SK-N-SH treated with all-trans-retinoic acid at 6 μM for 48 hours (cell line): Measurements from ENCODE around the gene ZNF773.
"Not testable (repeated sequence)": the region's sequence is repeated elsewhere in the genome, so short reads cannot be mapped to it uniquely, and the experiment has no call there.

Source experiments
- ATAC-seq: fragments of 200-7000 bp; cut with Tn5 transposase; 3 replicates; pipeline ENCODE4 v1.9.1; 2020; ENCODE audit warnings: mild to moderate bottlenecking, moderate library complexity
- ARNTL ChIP-seq: fragments of 450-650 bp; formaldehyde crosslinking; IDR thresholded peaks from 2 replicates; pipeline ENCODE4 v1.5.0; 2020; ENCODE audit warnings: low read depth, mild to moderate bottlenecking, moderate library complexity, borderline replicate concordance
- BACH2 ChIP-seq: fragments of 250-450 bp; sonication (Bioruptor Pico); IDR thresholded peaks from 2 replicates; pipeline ENCODE4 v1.9.0; 2021; ENCODE audit warnings: mild to moderate bottlenecking, borderline replicate concordance
- CSDC2 ChIP-seq: fragments of 250-450 bp; sonication (Bioruptor Pico); IDR thresholded peaks from 2 replicates; pipeline ENCODE4 v1.5.0; 2020; ENCODE audit warnings: mild to moderate bottlenecking, moderate library complexity
- GLIS3 ChIP-seq: fragments of 250-450 bp; sonication (Bioruptor Pico); IDR thresholded peaks from 2 replicates; pipeline ENCODE4 v1.5.0; 2020; ENCODE audit warnings: mild to moderate bottlenecking, moderate library complexity
- ISL1 ChIP-seq: fragments of 250-450 bp; sonication (Bioruptor Pico); IDR thresholded peaks from 2 replicates; pipeline ENCODE4 v2.1.2; 2022; ENCODE audit warnings: mild to moderate bottlenecking, moderate library complexity
- PPARA ChIP-seq: fragments of 250-450 bp; sonication (Bioruptor Pico); IDR thresholded peaks from 2 replicates; pipeline ENCODE4 v1.5.0; 2020; ENCODE audit warnings: mild to moderate bottlenecking, borderline replicate concordance
- RARB ChIP-seq: fragments of 250-450 bp; sonication (Bioruptor Pico); IDR thresholded peaks from 2 replicates; pipeline ENCODE4 v1.8.0; 2021; ENCODE audit warnings: mild to moderate bottlenecking, moderate library complexity
- SNAI2 ChIP-seq: fragments of 250-450 bp; sonication (Bioruptor Pico); IDR thresholded peaks from 2 replicates; pipeline ENCODE4 v1.5.0; 2020; ENCODE audit warnings: mild to moderate bottlenecking, moderate library complexity
- TCF4 ChIP-seq: fragments of 250-450 bp; sonication (Bioruptor Pico); IDR thresholded peaks from 2 replicates; pipeline ENCODE4 v1.8.0; 2021; ENCODE audit warnings: mild to moderate bottlenecking, moderate library complexity, borderline replicate concordance
- TOX ChIP-seq: fragments of 250-450 bp; sonication (Bioruptor Pico); IDR thresholded peaks from 2 replicates; pipeline ENCODE4 v1.8.0; 2021; ENCODE audit warnings: mild to moderate bottlenecking, moderate library complexity, borderline replicate concordance
- ZC3H10 ChIP-seq: fragments of 250-450 bp; sonication (Bioruptor Pico); IDR thresholded peaks from 2 replicates; pipeline ENCODE4 v1.5.1; 2021; ENCODE audit warnings: mild to moderate bottlenecking, moderate library complexity
- ZFP3 ChIP-seq: fragments of 250-450 bp; sonication (Bioruptor Pico); IDR thresholded peaks from 2 replicates; pipeline ENCODE4 v1.5.0; 2020; ENCODE audit warnings: mild to moderate bottlenecking, moderate library complexity
- ZFP30 ChIP-seq: fragments of 450-650 bp; formaldehyde crosslinking; IDR thresholded peaks from 2 replicates; pipeline ENCODE4 v1.5.0; 2022; ENCODE audit warnings: mild to moderate bottlenecking, moderate library complexity
- ZNF70 ChIP-seq: fragments of 450-650 bp; formaldehyde crosslinking; IDR thresholded peaks from 2 replicates; pipeline ENCODE4 v1.5.0; 2020; ENCODE audit warnings: mild to moderate bottlenecking, moderate library complexity
- ZNF8 ChIP-seq: fragments of 450-650 bp; formaldehyde crosslinking; IDR thresholded peaks from 2 replicates; pipeline ENCODE4 v1.5.0; 2020; ENCODE audit warnings: mild to moderate bottlenecking, moderate library complexity
- TF ChIP-seq, protein P1 (sequence below): fragments of 250-450 bp; sonication (Bioruptor Pico); IDR thresholded peaks from 2 replicates; pipeline ENCODE4 v1.5.1; 2021; ENCODE audit warnings: mild to moderate bottlenecking, moderate library complexity
- TF ChIP-seq, protein P2 (sequence below): fragments of 250-450 bp; sonication (Bioruptor Pico); IDR thresholded peaks from 2 replicates; pipeline ENCODE4 v1.5.0; 2020; ENCODE audit warnings: mild to moderate bottlenecking, moderate library complexity
- TF ChIP-seq, protein P3 (sequence below): fragments of 250-450 bp; sonication (Bioruptor Pico); IDR thresholded peaks from 2 replicates; pipeline ENCODE4 v1.8.0; 2020; ENCODE audit warnings: mild to moderate bottlenecking, moderate library complexity, borderline replicate concordance
- TF ChIP-seq, protein P4 (sequence below): fragments of 250-450 bp; sonication (Bioruptor Pico); IDR thresholded peaks from 2 replicates; pipeline ENCODE4 v1.5.1; 2020; ENCODE audit warnings: low read depth, mild to moderate bottlenecking, moderate library complexity

Gene ZNF773

DNA sequence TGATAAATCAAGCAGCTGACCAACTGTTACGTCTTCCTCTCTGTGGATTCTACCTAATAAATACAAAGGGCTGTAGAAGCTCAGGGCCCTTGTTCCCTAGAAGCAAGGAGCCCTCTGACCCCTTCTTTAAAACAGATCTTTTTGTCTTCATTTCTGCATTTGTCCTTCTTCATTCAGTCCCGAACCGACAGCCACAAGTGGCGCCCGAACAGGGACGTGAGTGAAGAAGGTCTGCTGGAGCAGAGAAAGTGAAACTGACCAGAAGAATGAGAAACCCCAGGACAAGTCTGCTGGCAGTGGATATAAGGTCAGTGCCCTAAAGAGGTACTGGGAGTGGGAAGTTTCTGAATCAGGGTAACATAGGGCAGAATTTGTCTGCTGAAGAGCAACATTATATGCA, 13.1 kb downstream of the ZNF773 start (continued):
- TF ChIP-seq, protein P1, sequence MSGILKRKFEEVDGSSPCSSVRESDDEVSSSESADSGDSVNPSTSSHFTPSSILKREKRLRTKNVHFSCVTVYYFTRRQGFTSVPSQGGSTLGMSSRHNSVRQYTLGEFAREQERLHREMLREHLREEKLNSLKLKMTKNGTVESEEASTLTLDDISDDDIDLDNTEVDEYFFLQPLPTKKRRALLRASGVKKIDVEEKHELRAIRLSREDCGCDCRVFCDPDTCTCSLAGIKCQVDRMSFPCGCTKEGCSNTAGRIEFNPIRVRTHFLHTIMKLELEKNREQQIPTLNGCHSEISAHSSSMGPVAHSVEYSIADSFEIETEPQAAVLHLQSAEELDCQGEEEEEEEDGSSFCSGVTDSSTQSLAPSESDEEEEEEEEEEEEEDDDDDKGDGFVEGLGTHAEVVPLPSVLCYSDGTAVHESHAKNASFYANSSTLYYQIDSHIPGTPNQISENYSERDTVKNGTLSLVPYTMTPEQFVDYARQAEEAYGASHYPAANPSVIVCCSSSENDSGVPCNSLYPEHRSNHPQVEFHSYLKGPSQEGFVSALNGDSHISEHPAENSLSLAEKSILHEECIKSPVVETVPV (CRISPR knock-in tag) = no peak
- no peak for TF ChIP-seq PPARA (CRISPR knock-in tag)
- TF ChIP-seq ARNTL (CRISPR knock-in tag) = no peak

DNA sequence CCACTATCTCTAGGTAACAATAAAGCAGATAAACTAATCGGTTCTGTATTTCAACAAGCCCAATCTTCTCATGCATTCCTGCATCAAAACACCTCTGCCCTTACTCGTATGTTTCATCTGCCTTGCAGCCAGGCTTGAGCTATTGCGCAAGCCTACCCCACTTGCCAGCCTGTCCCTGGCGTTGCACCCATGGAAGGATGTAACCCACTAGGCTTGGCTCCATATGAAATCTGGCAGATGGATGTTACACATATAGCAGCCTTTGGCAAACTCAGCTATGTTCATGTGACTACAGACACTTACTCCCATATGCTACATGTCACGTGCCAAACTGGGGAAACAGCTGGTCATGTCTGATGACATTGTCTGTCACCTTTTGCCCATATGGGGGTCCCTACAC, 15.5 kb downstream of the ZNF773 start:
- TF ChIP-seq ZNF8 (CRISPR knock-in tag) (no peak), BACH2 (no peak), RARB (CRISPR knock-in tag) (no peak), ZC3H10 (CRISPR knock-in tag) (no peak), SNAI2 (CRISPR knock-in tag) (no peak), TOX (CRISPR knock-in tag) (no peak), ISL1 (no peak), TCF4 (CRISPR knock-in tag) (no peak)
- TF ChIP-seq, protein P2, sequence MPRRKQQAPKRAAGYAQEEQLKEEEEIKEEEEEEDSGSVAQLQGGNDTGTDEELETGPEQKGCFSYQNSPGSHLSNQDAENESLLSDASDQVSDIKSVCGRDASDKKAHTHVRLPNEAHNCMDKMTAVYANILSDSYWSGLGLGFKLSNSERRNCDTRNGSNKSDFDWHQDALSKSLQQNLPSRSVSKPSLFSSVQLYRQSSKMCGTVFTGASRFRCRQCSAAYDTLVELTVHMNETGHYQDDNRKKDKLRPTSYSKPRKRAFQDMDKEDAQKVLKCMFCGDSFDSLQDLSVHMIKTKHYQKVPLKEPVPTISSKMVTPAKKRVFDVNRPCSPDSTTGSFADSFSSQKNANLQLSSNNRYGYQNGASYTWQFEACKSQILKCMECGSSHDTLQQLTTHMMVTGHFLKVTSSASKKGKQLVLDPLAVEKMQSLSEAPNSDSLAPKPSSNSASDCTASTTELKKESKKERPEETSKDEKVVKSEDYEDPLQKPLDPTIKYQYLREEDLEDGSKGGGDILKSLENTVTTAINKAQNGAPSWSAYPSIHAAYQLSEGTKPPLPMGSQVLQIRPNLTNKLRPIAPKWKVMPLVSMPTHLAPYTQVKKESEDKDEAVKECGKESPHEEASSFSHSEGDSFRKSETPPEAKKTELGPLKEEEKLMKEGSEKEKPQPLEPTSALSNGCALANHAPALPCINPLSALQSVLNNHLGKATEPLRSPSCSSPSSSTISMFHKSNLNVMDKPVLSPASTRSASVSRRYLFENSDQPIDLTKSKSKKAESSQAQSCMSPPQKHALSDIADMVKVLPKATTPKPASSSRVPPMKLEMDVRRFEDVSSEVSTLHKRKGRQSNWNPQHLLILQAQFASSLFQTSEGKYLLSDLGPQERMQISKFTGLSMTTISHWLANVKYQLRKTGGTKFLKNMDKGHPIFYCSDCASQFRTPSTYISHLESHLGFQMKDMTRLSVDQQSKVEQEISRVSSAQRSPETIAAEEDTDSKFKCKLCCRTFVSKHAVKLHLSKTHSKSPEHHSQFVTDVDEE = no peak
- ATAC-seq = no peak

DNA sequence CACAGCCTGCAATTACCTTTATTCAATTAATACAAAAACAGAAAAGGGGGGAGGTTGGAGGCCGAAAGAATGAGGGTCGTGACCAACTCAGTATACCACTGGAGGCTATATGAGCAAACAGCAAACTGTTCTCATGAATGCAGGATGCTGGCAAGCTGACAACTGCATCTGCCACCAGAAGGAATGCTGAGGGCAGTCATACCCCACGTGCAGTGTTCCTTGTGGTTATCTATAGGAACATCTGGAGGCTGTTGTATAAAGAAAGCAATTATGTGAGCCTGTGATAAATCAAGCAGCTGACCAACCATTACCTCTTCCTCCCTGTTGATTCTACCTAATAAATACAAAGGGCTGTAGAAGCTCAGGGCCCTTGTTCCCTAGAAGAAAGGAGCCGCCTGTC, 18.3 kb downstream of the ZNF773 start:
- ATAC-seq = not testable (repeated sequence)

DNA sequence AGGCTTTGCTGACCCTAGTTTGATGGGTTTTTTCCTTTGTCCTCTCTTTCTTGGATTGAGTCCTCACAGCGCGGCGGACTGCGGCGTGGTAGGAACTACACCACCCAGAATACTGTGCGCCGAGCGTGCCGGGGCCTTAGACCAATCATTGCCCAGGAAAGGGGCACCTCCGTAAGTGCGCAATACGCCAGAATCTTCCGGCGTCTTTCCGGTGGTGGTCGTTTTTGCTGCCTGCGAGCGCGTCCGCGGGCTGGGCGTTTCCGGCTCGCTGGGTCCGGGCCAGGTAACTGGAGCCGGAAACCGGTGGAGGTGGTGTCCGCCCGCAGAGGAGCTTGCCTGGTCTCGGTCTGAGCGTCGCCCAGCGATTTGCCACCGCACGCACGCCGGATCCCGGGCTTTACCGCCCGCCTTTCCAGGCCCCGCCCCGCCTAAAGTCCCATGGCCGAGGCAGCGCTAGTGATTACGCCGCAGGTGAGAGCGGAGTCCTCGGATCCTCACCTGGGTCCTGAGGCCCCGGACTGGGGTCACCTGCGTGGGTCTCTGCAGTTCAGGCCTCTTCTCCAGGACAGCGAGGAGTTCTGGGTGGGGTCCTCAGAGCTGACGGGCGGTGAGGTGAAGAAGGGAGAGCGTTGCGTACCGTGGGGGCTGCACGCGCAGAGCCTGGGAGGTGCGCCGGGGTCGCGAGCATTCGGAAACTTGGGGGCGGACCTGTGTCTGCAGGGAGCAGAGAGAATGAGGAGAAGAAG, 27.6 kb downstream of the ZNF773 start, which contains the start of gene ZNF549:
TSS of gene ZNF549 (plus strand) at position 221 of the 746 bp plus-strand sequence. CDS start at position 439, 218 bp downstream.
- peak; percentile 100 for ATAC-seq
- TF ChIP-seq GLIS3 (CRISPR knock-in tag) (no peak), ISL1 (no peak), ZFP3 (CRISPR knock-in tag) (peak; percentile 77), ZC3H10 (CRISPR knock-in tag) (no peak), SNAI2 (CRISPR knock-in tag) (no peak), ZFP30 (CRISPR knock-in tag) (no peak)
- TF ChIP-seq, all 23 proteins: peak for 1

DNA sequence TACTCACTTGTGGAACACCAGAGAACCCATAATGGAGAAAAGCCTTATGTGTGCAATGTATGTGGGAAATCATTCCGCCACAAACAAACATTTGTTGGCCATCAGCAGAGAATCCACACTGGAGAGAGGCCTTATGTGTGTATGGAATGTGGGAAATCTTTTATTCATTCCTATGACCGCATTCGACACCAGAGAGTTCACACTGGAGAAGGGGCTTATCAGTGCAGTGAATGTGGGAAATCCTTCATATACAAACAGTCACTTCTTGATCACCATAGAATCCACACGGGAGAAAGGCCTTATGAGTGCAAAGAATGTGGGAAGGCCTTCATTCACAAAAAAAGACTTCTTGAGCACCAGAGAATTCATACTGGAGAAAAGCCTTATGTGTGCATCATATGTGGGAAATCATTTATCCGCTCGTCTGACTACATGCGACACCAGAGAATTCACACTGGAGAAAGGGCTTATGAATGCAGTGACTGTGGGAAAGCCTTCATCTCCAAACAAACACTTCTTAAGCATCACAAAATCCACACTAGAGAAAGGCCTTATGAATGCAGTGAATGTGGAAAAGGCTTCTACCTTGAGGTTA, 38.3 kb downstream of the ZNF773 start:
- TF ChIP-seq GLIS3 (CRISPR knock-in tag) (no peak), CSDC2 (CRISPR knock-in tag) (no peak), ARNTL (CRISPR knock-in tag) (no peak), ZNF8 (CRISPR knock-in tag) (no peak), TCF4 (CRISPR knock-in tag) (no peak), TOX (CRISPR knock-in tag) (no peak), RARB (CRISPR knock-in tag) (no peak), ZFP30 (CRISPR knock-in tag) (no peak), ISL1 (no peak), SNAI2 (CRISPR knock-in tag) (no peak), BACH2 (no peak), ZNF70 (CRISPR knock-in tag) (no peak), ZFP3 (CRISPR knock-in tag) (no peak), ZC3H10 (CRISPR knock-in tag) (no peak)
- TF ChIP-seq, protein P3, sequence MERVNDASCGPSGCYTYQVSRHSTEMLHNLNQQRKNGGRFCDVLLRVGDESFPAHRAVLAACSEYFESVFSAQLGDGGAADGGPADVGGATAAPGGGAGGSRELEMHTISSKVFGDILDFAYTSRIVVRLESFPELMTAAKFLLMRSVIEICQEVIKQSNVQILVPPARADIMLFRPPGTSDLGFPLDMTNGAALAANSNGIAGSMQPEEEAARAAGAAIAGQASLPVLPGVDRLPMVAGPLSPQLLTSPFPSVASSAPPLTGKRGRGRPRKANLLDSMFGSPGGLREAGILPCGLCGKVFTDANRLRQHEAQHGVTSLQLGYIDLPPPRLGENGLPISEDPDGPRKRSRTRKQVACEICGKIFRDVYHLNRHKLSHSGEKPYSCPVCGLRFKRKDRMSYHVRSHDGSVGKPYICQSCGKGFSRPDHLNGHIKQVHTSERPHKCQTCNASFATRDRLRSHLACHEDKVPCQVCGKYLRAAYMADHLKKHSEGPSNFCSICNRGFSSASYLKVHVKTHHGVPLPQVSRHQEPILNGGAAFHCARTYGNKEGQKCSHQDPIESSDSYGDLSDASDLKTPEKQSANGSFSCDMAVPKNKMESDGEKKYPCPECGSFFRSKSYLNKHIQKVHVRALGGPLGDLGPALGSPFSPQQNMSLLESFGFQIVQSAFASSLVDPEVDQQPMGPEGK = no peak
- TF ChIP-seq, protein P4, sequence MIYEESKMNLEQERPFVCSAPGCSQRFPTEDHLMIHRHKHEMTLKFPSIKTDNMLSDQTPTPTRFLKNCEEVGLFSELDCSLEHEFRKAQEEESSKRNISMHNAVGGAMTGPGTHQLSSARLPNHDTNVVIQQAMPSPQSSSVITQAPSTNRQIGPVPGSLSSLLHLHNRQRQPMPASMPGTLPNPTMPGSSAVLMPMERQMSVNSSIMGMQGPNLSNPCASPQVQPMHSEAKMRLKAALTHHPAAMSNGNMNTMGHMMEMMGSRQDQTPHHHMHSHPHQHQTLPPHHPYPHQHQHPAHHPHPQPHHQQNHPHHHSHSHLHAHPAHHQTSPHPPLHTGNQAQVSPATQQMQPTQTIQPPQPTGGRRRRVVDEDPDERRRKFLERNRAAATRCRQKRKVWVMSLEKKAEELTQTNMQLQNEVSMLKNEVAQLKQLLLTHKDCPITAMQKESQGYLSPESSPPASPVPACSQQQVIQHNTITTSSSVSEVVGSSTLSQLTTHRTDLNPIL (CRISPR knock-in tag) = no peak
- TF ChIP-seq, protein P2 = no peak
- no peak for ATAC-seq
